HG02763 (cell line): ENCODE measurements around the gene RIPOR2.
"Not testable (repeated sequence)": the region's sequence is repeated elsewhere in the genome, so short reads cannot be mapped to it uniquely, and the experiment has no call there.

ENCODE experiments used
- ATAC-seq: cut with Tn5 transposase; IDR thresholded peaks from one replicate; pipeline ENCODE4 v1.9.1; 2021; ENCODE audit warnings: mild to moderate bottlenecking, moderate library complexity; ENCODE audit not compliant: unreplicated experiment

RIPOR2 gene

DNA sequence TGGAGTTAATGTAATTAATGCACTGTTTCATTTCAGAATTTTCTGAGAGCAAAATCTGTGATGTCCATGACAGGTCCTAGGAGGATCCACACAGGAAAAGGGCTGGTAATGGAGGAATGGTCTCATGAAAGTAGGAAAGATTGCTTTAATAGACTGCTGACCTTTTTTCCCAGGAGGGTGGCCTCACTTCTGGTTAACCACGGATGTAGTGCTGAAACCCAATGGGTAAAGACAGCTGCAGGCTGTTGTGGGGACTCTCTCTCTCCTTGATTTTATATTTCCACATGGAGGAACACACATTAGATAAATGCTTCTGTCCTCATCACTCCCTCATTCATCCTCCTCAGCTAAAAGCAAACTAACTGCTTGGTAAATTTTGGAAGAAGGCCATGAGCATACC is 23.6 kb upstream of the RIPOR2 start:
- no peak for ATAC-seq

DNA sequence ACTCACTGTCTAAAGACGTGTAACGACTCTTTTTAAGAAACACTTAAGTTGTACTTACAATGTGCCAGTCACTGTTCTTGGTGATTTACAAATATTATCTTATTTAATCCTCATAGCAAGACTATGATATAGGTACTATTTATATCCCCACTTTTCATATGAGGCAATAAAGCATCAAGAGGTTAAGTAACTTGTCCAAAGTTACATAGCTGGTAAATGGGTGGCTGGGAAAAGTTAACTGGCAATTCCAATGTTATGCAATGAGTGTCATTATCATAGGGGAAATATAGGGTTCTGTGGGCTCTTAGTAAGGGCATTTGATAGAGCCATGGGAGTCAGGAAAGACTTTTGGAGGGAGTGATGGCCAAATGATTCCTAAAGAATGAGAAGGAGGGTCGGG is 21.4 kb upstream of the RIPOR2 start:
- ATAC-seq, result no peak

GRCh38 chr6:24953726-24954125 is 18.0 kb upstream of the RIPOR2 start:
- no peak for ATAC-seq

- ATAC-seq, result no peak
Observed at GRCh38 chr6:24951811-24952299, 16.1 kb upstream of the RIPOR2 start.

- no peak for ATAC-seq
Observed at GRCh38 chr6:24950218-24950941, 14.6 kb upstream of the RIPOR2 start.

- ATAC-seq, result peak; percentile 92
Observed at GRCh38 chr6:24949020-24949569, 13.3 kb upstream of the RIPOR2 start.

DNA sequence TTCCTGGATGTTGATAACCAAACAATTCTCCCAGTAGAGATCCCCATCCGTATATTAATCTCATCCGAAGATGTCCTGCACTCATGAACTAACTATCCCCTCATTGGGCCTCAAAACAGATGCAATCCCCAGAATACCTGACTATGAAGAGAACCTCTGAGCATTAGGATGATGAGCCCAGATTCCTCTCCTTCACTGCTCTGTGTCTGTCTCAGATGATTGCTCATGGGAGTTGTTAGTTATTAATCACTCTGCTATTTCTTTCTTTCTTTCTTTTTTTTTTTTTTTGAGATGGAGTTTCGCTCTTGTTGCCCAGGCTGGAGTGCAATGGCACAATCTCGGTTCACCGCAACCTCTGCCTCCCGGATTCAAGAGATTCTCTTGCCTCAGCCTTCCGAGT is 12.5 kb upstream of the RIPOR2 start:
- not testable (repeated sequence) for ATAC-seq

GRCh38 chr6:24947636-24948035 is 11.9 kb upstream of the RIPOR2 start:
- no peak for ATAC-seq

- no peak for ATAC-seq
Observed at GRCh38 chr6:24945054-24945453, 9.3 kb upstream of the RIPOR2 start.

- no peak for ATAC-seq
Observed at GRCh38 chr6:24943774-24944173, 8.0 kb upstream of the RIPOR2 start.

DNA sequence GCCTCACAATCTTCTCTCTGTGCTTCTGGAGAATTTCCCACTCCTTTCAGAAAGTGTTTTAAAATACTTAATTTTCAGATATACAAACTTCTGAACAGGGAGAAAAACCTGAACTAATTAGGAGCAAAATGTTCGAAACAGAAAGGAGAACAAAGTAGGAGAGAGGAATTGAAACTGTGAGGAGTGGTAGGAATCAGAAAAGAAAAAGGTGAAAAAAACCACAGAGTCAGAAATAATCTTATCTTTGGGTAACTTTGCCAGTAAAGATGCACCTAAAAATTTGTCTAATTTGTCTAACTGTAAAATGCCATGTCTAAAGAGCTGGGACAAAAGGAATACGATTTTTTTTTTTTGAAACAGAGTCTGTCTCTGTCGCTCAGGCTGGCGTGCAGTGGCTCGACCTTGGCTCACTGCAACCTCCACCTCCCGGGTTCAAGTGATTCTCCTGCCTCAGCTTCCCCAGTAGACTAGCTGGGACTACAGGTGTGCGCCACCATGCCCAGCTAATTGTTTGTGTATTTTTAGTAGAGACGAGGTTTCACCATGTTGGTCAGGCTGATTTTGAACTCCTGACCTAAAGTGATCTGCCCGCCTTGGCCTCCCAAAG is 4.7 kb upstream of the RIPOR2 start:
- no peak for ATAC-seq

DNA sequence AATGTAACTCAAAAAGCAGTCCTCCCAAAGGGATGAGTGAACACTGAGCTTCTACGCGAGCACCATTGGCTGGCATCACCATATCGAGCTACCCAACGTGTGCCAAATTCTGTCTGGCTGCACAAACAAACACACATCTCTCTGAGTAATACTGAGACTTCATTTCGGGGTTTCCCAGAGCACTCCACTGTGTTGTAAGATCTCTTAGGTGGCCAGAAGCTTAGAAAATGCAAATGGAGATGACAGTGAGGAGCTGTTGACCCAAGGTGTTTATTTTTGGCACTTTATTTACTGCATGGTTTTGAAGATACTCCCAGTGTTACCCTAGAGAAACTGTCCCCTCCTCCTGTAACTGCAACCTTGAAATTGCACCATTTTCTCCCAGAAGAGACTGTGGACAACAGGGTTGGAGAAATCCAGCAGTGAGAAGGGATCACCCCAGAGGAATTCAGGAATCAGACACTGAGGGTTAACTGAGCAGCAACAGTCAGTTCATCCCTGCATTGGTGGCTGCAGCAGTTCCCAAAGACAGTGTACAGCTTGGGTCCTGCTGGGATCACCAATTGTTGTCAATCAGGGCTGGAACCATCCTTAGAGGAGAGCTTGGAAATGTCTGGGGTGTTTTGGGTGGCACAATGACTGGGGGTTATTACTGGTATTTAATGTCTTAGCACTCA is 1.0 kb upstream of the RIPOR2 start:
- peak; percentile 56 for ATAC-seq

DNA sequence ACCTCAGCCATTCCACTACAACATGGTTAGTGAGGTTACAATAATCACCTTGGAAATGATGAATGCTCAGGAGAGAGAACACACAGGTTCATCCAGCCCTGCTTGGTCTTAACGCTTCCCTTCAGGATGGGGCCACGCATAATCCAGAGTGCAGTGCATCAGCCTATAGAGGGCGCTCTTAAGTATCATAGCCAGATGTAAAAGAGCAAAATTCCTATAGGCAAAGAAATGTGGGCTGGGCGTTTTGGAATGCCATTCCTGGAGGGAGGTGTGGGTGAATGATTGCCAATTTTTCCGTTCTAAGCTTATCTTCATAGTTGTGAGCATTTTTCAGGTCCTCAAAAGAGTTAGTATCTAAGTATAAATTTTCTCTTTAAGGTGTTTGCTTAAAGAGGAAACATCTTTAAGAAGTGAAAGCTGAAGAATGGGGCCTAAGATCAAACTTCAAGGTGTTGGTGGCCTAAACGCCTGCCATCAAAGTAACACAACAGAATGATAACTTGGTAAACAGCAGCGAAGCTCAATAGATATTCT is 1.8 kb downstream of the RIPOR2 start:
- no peak for ATAC-seq

- peak; percentile 2 for ATAC-seq
Observed at GRCh38 chr6:24933266-24933665, 2.5 kb downstream of the RIPOR2 start.

DNA sequence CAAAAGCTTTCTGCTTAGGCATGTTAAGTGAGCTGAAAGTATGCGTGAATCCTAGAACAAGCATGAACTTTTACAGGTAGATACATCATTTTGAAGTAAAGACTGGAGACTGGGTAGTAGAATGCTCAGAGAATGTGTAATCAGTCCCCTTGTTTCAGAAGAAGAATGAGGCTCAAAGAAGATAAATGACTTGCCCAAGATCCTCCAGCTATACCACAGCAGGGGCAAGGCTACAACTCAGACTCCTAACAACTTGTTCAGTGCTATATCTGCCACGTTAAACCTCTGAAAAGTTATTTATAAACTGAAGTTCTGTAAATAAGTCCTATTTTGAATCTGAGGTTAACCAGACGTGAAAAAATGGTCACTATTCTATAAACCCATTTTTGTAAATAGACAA is 2.9 kb downstream of the RIPOR2 start:
- ATAC-seq, result peak; percentile 26

DNA sequence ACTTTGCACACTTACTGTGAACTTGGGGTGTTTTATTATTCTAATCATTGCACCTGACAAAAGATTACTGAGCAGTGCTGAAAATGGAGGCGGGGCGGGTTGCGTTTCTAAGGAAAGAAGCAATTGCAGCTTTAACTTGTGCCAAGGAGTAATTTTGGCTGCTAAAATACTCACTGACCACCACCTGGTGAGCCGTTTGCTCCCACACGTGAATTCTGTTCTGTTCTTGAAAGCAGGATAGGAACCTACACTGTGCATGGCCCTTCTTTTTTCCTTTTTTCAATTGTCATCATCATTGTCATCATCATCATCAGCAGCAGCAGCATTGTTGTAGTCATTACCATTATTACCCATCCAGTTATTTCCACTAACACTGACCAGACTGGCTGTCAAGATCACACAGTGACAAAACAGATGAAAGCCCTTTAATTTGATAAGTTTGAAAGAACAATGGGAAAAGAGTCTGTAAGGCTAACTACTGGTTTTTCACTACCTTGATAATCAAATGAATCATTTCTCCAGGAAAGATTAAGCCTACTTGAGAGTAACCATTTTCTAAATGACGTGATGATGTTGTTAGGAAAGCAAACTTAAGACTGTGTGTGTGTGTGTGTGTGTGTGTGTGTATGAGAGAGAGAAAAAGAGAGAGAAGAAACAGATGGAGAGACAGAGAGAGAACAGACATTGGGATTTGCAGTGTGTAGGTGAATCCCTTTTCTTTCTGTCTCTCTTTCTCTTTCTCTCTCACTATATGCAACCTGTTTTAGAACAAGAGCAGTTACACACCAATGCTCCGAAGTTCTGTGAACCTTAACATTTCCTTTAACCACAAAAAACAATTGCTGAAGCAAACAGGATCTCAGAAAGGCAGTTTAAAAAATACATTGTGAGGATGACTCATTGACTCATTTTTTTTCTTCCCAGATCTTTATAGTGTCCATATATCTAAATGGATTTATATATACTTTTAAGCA is 3.8 kb downstream of the RIPOR2 start:
- ATAC-seq, result no peak

GRCh38 chr6:24931296-24931695 is 4.5 kb downstream of the RIPOR2 start:
- no peak for ATAC-seq

- no peak for ATAC-seq
Observed at GRCh38 chr6:24930431-24930871, 5.3 kb downstream of the RIPOR2 start.

GRCh38 chr6:24929242-24929641 is 6.5 kb downstream of the RIPOR2 start:
- ATAC-seq, result peak; percentile 32
